ENCODE results near the gene OPTN.

DNA sequence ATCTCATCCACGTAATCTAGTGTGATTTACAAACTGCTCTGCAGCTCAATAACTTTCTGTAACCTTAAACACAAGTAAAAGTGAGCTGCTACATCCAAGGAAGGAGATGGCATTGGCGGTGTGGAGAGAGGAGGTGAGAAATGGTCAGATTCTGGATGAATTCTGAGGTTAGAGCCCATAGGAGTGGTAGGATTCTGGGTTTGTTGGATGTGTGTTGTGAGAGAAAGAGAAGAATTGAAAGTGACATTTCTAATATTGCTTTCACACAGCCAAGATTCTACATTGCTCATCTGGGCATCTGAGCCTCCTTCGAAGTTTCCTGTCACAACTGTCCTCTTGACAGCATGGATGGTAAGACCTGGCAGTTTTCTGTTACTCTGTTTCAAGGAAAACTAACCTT, 63.9 kb downstream of the OPTN start:
- TF ChIP-seq, protein P1, sequence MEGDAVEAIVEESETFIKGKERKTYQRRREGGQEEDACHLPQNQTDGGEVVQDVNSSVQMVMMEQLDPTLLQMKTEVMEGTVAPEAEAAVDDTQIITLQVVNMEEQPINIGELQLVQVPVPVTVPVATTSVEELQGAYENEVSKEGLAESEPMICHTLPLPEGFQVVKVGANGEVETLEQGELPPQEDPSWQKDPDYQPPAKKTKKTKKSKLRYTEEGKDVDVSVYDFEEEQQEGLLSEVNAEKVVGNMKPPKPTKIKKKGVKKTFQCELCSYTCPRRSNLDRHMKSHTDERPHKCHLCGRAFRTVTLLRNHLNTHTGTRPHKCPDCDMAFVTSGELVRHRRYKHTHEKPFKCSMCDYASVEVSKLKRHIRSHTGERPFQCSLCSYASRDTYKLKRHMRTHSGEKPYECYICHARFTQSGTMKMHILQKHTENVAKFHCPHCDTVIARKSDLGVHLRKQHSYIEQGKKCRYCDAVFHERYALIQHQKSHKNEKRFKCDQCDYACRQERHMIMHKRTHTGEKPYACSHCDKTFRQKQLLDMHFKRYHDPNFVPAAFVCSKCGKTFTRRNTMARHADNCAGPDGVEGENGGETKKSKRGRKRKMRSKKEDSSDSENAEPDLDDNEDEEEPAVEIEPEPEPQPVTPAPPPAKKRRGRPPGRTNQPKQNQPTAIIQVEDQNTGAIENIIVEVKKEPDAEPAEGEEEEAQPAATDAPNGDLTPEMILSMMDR (IDR thresholded peaks at IDR 0.05): no peak
- no peak for TF ChIP-seq POLR2A (IDR thresholded peaks at IDR 0.05)
